Measurements from ENCODE around the gene POMT1. TPM values are rescaled to one million over a fixed set of nuclear protein-coding genes. Genes with fewer than 3 reads are reported as not detected.

The POMT1 gene
- total and polyA plus RNA-seq, 4 donors: 11.9 to 28.3 (median 23.1) TPM

DNA sequence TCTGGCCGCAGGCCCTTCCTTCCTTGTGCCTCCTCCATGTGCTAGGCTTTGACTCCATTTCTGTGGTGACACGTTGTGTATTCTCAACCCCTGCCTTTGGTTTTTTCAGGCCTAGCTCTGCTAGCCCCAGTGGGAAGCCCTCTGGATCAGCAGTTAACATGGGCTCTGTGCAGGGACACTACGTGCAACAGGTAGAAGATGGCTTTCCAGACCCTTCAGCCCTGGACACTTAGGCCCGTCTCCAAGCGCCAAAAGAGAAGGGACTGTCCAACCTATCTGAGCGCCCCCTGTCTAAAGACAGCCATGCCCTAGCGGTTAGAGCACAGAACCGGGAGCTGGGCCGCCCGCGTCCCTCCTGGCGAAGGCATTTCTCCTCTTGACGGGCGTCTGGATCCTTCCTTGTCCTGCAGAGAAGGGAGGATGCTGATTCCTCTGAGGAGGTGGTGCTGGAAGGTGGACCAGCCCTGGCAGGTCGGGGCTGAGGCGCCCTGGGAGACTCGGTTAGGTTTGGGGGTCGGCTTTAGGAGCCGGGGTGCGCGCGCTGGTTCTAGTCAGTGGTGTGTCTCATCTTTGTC is 8.3 kb upstream of the POMT1 start:
- Histone ChIP-seq H3K9ac (ENCODE audit: insufficient read depth in 1 of 2, low read length in 2 of 2) (no peak overlapping the region), H3K9me3 (ENCODE audit: control insufficient read depth in 4 of 4, insufficient read depth in 3 of 4, low read length in 3 of 4) (no peaks in the 10 kb centered on the region), H3K36me3 (ENCODE audit: control insufficient read depth in 4 of 4, insufficient read depth in 4 of 4, low read length in 4 of 4) (peaks cover 47 to 91% (median 66%) of the 10 kb centered on the region in 4 donors), H3K27me3 (ENCODE audit: control insufficient read depth in 3 of 3, insufficient read depth in 3 of 3, low read length in 2 of 3) (no peaks in the 10 kb centered on the region), H3K4me1 (ENCODE audit: control insufficient read depth in 5 of 5, insufficient read depth in 5 of 5, low read length in 5 of 5) (no peaks in the 10 kb centered on the region), H3K27ac (ENCODE audit: low read depth in 1 of 2, low read length in 1 of 2) (no peak overlapping the region), H3K4me3 (no peak overlapping the region)
- TF ChIP-seq, protein P1, sequence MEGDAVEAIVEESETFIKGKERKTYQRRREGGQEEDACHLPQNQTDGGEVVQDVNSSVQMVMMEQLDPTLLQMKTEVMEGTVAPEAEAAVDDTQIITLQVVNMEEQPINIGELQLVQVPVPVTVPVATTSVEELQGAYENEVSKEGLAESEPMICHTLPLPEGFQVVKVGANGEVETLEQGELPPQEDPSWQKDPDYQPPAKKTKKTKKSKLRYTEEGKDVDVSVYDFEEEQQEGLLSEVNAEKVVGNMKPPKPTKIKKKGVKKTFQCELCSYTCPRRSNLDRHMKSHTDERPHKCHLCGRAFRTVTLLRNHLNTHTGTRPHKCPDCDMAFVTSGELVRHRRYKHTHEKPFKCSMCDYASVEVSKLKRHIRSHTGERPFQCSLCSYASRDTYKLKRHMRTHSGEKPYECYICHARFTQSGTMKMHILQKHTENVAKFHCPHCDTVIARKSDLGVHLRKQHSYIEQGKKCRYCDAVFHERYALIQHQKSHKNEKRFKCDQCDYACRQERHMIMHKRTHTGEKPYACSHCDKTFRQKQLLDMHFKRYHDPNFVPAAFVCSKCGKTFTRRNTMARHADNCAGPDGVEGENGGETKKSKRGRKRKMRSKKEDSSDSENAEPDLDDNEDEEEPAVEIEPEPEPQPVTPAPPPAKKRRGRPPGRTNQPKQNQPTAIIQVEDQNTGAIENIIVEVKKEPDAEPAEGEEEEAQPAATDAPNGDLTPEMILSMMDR (IDR thresholded peaks at IDR 0.05; ENCODE audit: control extremely low read depth, extremely low read depth): no peak
- WGBS, 2 donors: 94 to 96% methylated on average over 22 of the region's 22 CpGs
- ATAC-seq (ENCODE audit: insufficient read depth, low FRiP score) (no peak), DNase-seq (no peak)

DNA sequence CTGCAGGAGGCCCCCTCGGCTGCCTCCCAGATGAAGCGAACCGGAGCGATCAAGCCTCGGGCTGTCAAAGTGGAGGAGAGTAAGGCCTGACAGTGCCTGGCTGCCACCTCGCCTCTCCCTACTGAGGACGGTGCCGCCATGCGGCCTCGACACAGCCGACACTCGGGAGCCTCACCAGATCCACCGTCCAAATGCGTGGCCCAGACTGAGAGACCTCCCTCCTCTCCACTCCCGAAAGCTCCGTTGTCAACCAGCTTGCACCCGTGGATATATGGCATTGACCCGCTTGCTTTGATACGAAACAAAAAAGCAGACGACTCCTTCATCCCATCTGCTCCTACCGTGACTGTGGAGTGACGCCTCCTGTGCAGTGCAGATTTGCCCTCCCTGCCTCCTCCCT is 6.9 kb upstream of the POMT1 start:
- ATAC-seq (ENCODE audit: insufficient read depth, low FRiP score) (no peak), DNase-seq (no peak)
- H3K27ac ChIP-seq (ENCODE audit: low read depth in 1 of 2, low read length in 1 of 2): no peak overlapping the region
- no peaks in the 10 kb centered on the region for H3K4me1 ChIP-seq (ENCODE audit: control insufficient read depth in 5 of 5, insufficient read depth in 5 of 5, low read length in 5 of 5)
- no peaks in the 10 kb centered on the region for H3K9me3 ChIP-seq (ENCODE audit: control insufficient read depth in 4 of 4, insufficient read depth in 3 of 4, low read length in 3 of 4)
- TF ChIP-seq, protein P1 (IDR thresholded peaks at IDR 0.05; ENCODE audit: control extremely low read depth, extremely low read depth): no peak
- no peak overlapping the region for H3K4me3 ChIP-seq
- WGBS, 2 donors: 91 to 93% methylated on average over 22 of the region's 22 CpGs
- no peaks in the 10 kb centered on the region for H3K27me3 ChIP-seq (ENCODE audit: control insufficient read depth in 3 of 3, insufficient read depth in 3 of 3, low read length in 2 of 3)
- no peak overlapping the region for H3K9ac ChIP-seq (ENCODE audit: insufficient read depth in 1 of 2, low read length in 2 of 2)
- H3K36me3 ChIP-seq (ENCODE audit: control insufficient read depth in 4 of 4, insufficient read depth in 4 of 4, low read length in 4 of 4): peaks cover 44 to 78% (median 61%) of the 10 kb centered on the region in 4 donors

DNA sequence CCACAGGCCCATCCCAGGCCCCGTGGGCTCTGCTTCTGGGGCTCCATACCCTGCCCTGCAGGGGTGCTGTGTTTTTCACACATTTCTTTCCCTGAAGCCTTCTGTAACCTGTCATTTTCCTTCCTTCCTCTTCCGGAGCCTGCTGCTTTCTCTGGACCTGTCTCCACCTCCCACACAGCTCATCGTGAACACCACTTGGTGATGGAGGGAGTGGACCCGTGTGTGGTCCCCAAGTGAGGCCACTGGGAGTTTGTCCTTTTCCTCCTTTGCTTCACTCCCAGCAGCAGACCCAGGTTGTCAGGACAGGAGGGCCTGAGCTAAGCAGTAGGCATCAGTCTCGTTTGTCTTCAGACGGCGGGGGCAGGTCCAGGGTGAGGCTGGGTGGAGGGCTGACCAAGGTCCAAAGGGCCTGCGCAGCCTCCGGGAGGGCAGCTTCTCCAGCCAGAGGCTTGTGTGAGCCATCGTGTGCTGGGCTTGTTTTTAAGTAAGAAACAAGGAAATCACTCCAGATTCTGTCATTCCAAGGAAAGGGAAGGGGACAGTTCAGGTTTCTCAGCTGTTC is 5.8 kb upstream of the POMT1 start:
- DNase-seq: no peak
- no peak overlapping the region for H3K4me3 ChIP-seq
- WGBS, 2 donors: 88 to 91% methylated on average over 10 of the region's 10 CpGs
- H3K9ac ChIP-seq (ENCODE audit: insufficient read depth in 1 of 2, low read length in 2 of 2): no peak overlapping the region
- H3K4me1 ChIP-seq (ENCODE audit: control insufficient read depth in 5 of 5, insufficient read depth in 5 of 5, low read length in 5 of 5): no peaks in the 10 kb centered on the region
- H3K36me3 ChIP-seq (ENCODE audit: control insufficient read depth in 4 of 4, insufficient read depth in 4 of 4, low read length in 4 of 4): peaks cover 43 to 68% (median 54%) of the 10 kb centered on the region in 4 donors
- H3K27ac ChIP-seq (ENCODE audit: low read depth in 1 of 2, low read length in 1 of 2): no peak overlapping the region
- H3K27me3 ChIP-seq (ENCODE audit: control insufficient read depth in 3 of 3, insufficient read depth in 3 of 3, low read length in 2 of 3): no peaks in the 10 kb centered on the region
- TF ChIP-seq, protein P1 (IDR thresholded peaks at IDR 0.05; ENCODE audit: control extremely low read depth, extremely low read depth): no peak
- no peak for ATAC-seq (ENCODE audit: insufficient read depth, low FRiP score)
- H3K9me3 ChIP-seq (ENCODE audit: control insufficient read depth in 4 of 4, insufficient read depth in 3 of 4, low read length in 3 of 4): no peaks in the 10 kb centered on the region
